Stimulated activated CD8-positive, alpha-beta memory T cell treated with anti-CD3 and anti-CD28 coated beads, Interleukin-2, amount 100 ng/mL, for 1 hour (primary cell): Measurements from ENCODE around the gene CHST11.

ENCODE experiments used
- DNase-seq, 2 donors: peaks; one replicate each; pipeline ENCODE4 v3.0.0-alpha.2; 2020; ENCODE audit warnings: low read depth in 2 of 2

The CHST11 gene

DNA sequence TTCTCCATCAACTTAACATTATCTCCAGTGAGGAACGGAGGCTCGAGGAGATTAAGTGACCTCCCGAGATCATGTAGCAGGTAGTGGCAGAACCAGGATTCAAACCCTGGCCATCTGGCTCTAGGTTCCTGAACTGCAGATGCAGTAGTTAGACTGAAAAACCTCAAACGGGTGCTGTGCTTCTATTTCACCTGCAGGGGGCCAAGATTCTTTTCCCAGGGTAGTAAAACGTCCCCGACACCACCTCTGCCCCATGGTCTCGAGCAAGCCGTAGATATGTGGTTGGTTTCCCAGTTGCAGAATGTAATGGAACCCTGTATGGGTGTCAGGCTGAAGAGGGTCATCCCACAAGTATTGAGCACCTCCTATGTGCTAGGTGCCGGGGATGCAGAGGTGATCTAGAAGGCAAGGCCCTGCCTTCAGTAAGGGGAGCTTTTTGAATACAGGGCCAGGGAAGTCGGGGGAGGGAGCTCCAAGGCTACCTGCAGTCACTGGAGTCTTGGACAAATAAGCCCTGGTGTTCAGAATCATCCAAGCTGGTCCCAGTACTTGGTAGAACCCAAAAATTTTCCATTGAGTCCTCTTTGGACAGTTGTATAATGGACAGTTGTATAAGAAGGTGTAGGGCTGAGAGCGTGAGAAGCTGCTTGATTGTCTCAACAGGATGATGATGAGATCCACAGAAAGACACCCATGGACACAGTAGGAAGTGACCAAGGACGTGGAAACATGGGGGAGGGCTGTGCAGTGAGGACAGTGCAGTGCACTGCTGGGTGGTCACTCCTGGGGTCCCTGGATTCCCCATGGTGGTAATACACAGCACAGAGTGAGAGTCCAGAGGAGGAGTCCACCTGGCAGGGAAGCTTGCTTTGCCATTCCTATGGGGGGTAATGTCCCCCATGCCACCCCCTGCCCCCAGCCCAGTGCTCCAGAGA is 197.2 kb downstream of the CHST11 start:
- no peak for DNase-seq

DNA sequence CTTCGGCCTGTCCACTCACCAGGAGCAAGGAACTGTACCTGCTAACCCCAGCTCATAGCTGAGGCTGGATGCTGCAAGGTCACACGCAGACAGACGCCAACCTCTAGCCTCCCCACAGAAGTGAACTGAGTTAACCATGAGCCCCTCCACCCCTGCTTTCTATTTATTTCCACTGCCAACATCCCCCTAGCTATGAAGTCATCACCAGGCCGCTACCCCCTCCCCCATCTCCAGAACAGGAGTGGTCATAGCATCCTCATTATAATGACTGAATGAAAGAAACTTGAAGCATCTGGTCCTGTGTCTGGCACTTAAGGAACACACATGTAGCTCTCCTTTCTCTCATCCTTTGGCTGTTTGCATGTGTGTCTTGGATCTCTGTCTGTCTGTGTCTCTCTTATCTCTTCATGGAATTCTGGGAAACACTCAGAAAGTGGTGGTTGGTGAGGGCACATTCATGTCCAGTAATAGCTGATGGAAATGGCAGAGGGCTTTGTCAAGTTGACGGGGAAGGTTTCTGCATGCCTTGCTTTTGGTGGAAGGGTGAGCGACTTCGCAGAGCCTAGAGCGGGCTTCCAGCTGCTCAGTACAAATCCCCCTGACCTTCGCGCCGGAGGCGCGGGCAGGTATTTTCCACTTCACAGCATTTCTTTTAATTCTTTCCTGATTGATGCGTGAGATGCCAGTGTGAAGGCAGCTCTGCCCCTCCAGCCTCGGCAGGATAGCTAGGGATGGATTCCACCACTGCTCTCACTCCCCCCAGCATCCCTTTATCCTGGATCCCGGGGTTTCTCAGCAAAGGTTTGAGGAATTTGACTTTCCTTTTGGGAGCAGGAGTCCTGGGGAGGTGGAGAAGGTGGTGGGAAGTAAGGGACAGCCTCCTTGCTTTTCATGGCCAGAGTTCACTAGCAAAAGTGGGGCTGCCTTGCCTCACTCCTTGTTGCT is 198.2 kb downstream of the CHST11 start:
- DNase-seq, result no peak

DNA sequence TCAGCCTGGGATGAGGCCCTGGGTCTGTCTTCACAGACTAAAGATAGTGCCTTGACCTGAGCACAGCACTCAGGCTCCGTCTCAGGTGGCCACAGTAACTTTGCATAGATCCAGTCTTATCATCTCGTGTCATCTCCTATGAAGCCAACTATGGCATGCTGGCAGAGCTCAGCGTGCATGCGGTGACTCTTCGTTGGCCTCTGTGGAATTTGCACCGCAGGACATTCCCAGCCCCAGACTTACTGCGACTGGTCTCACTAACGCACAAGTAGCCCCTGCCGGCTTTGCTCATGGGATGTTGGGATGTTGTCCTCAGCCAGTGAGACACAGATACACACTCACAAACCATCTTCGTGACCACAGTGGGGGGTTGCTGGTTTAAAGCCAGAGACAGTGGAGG is 199.6 kb downstream of the CHST11 start:
- no peak for DNase-seq

DNA sequence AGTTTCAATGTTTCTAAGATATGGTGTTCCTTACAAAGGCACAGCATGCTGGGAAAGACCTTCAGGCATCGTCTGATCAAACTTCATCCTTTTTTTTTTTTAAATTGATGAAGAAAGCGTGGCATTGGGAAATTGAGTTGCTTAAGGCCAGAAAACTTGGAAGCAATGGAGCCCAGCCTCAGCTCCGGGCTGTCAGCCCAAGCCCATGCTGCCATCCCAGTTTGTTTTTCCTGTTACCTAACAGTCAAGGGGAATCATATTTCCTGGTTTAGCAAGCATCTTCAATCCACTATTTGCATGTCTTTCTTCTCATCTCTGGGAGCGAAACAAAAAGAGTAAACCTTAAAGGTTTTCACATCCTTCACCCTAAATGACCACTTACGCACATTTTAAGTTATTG is 200.2 kb downstream of the CHST11 start:
- DNase-seq, result no peak

DNA sequence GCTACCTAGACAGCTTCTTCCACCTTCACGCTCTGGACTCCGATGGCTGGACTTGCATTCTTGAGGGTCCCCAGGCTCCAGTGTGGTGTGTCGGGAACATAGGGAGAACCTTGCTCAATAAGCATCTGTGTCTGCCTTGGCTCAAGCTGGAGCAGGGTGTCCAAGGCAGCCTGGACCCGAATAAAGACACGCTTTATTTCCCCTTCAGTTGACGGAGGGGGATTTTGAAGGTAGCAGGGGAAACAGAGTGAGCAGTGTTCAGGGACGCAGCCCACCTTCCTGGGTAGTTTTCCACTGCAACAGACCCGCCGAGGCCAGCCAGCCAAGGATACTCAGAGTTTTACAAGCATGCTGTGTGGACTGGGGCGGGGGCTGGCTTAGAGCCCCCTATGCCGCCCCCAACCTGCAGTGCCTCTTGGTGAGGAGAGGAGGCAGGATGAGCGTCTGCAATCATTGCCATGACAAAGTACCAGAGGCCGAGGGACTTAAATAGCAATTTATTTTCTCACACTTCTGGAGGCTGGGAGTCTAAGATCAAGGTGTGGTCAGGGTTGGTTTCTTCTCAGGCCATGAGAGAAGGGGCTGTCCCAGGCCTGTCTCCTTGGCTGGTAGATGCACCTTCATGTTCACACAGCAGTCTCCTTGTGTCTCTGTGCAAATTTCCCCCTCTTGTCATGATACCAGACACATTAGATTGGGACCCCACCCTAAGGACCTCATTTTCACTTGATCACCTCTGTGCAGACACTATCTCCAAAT is 201.2 kb downstream of the CHST11 start:
- DNase-seq, result no peak

DNA sequence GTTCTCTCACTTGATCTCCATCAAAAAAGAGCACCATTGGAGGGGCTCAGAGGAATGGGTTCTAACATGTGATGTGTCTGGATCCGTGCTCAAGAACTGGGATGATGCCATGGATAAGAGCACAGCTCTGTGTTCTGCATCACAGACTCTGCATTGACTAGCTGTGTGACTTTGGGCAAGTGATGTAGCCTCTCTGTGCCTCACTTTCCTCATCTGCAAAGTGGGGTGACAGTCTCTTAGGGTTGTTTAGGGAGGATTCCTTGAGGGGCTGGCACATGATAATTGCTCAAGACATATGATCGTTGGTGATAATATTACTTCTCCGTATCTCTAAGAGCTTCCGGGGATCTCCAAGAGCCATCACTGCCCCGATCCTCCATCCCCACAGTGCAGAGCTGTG is 202.3 kb downstream of the CHST11 start:
- DNase-seq, result no peak

DNA sequence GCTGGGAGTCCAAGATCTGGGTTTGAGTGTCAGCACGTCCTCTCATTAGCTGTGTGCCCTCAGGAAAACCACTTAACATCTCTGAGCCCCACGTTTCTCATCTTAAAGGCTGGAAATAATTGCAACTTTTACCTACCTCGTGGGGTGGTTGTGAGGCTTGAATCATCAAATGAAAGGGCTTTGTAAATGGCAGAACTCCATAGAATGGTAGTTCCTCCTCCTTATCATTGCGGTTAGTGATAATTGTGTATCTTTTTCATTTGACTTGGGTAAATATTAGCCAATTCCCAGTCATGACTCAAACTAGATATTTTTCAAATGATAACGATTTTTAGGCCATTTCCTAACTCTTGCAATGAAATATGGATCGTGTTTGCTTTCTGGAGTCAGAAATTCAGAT is 205.5 kb downstream of the CHST11 start:
- DNase-seq, result no peak

DNA sequence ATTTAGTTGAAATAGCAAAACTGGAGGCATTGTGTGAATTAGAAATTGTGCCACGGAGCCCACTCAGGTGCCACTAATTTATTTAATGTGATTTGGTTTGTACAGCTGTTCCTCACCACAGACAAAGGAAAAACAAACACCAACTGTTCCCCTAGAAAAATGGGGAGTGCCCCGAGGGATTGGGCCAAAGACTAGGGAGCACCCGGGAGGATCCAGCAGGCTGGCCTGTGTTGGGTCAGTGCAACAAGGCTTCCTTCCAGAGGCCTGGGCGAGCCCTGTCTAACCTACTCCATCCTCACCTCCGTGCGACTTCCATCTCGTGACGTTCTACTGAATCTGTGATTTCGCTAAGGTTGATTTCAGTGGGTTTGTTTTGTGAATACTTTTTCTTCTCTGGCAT is 206.2 kb downstream of the CHST11 start:
- DNase-seq, result no peak

DNA sequence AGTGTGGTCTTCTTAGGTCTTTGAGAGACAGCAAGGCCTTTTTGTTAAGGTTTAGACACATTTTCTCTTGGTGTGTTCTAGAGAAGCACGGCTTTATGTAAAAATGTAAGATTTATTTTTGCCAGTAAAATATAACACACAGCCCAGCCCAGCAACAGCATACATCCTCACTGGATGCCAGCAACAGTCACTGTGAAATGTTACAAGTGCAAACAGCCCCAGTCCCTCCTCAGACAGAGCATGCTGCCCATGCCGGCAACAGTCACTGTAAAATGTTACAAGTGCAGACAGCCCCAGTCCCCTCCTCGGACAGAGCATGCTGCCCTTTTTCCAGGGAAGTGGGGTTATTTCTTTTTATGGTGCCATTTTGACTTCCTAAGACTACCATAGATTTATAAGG is 207.6 kb downstream of the CHST11 start:
- DNase-seq, result no peak

DNA sequence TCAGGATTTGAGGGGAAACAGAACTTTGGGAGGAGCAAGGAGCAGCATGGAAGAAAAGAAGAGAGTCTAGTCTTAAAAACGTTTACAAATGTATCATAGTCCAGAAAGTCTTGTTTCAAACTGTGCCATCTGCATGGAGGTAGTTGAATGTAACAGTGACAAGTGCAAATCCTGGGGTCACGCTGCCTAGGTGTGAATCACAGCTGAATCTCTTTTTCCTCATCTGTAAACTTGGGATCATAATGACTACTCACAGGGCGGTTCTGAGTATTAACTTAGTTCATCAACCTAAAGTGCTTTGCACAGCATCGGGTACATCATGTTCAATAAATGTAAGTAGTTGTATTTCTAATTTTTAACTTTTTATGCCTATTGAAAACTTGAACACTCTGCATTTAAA is 208.5 kb downstream of the CHST11 start:
- DNase-seq, result no peak

DNA sequence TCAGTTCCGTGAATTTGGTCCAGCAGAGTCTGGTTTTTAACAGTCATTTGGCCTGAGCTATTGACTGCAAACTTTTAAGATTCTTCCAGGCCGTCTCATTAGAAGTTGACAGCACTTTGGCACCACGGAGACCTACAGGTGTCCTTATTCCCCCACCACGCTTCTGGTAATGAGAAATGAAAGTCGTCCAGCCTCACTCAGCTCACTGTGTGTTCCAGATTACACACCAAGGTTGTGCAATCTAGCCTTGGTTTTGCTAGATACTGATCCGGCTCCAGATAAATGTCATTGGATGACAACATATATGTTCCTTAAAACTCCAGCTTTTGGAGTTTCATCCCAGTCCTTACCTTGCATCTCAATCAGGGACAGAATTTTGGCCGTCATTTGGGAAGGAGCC is 210.4 kb downstream of the CHST11 start:
- no peak for DNase-seq

DNA sequence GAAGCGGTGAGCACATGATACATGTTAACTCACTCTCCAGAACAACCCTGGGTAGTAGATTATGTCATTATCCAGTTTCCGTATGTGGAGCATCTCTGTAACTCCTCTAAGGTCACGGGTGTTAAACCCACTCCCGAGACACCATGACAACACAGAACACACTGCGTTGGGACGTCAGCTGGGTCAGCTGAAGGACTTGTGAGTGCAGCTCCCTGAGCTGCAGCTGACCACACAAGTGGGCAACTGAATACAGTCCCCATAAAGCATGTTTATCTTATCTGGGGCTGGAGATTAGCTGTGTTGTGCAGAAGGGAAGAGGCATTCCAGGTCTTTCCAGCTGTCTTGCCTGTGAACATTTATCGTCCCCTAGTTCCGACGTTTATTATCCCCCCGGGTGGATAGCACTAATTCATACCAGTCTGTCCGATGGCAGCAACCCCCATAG is 211.5 kb downstream of the CHST11 start:
- no peak for DNase-seq

DNA sequence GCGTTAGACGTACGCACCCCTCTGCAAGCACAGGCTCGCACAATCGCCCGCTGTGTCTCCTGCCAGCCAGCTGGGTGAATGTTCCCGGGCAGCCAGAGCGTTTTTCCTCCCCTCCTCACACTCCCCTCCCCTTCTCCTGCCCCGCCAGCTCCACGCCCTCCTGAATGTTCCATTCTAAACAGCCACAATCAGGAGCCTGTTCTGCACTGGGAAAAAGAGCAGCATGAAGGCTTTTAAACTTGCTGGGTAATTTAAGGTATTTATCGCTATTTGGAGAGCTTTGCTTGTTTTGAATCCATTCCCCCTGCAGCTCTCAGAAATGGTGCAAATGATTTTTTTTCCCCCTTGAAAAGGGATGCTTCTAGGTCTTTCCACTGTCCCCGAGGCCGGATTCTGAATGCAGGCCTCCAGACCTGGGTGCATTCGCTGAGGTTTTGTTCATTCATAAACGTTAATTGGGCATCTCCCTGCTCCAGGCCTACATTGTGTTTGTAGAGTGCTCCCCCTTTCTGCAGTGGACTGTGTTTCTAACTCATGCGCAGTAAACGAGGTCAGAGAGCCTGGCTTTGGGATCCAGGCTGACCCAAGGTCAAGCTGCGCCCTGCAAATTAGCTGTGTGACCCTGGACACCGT is 212.5 kb downstream of the CHST11 start:
- no peak for DNase-seq

DNA sequence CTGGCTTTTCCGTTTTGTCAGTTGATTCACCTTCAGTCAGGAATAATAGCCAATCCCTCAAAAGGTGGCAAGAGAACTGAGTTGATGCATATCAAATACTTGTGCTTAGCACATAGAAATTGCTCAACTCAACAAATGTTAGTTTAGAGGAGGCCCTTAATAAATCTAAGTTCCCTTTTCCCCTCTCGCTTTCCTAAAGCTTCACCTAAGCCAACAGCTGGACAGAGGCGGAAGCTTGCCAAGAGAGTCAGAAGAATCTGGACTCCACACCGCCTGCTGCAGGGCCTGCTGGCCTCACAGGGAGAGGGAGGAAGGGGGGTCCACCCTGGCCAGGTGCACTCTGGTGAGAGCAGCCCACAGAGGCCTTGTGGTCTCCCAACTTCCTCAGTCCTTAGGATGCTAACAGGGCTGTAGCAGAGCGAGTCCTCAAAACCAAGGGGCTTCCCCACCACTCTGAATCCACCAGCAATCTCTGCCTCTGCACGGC is 213.1 kb downstream of the CHST11 start:
- no peak for DNase-seq

DNA sequence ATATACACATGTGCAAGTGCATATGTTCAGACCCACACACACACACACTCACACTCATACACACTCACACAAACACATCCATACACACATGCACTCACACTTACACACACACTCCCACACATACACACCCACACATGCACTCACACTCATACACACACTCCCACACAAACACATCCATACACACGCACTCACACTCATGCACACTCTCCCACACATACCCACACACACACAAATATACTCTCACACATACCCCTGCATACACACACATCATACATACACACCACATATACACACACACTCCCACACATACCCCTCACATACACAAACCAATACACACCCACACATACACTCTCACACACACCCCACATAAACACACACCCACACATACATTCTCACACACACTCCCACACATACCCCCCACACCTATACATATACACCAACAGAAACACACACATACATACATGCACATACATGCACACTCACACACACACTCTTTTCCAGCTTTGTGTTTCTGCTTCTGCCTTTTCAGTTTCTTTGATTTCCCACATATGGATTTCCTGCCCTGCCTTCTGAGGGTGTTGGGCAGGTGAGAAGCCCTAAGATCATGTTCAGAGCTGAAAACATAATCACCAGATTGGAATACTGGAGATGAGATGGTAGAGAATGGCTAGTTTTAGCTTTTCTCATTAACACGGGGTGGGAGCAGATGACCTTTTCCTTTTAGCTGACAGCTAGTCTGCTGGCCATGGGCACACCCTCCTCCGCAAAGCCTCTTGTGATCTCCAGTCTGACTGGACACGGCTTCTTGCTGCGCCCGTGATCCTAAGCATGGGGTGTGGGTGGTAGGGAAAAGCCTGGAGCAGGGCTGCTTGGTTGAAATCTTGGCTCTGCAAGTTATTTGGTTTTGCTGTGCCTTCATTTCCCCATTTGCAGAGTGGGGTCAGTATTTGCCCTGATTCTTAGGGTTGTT is 214.0 kb downstream of the CHST11 start:
- no peak for DNase-seq

DNA sequence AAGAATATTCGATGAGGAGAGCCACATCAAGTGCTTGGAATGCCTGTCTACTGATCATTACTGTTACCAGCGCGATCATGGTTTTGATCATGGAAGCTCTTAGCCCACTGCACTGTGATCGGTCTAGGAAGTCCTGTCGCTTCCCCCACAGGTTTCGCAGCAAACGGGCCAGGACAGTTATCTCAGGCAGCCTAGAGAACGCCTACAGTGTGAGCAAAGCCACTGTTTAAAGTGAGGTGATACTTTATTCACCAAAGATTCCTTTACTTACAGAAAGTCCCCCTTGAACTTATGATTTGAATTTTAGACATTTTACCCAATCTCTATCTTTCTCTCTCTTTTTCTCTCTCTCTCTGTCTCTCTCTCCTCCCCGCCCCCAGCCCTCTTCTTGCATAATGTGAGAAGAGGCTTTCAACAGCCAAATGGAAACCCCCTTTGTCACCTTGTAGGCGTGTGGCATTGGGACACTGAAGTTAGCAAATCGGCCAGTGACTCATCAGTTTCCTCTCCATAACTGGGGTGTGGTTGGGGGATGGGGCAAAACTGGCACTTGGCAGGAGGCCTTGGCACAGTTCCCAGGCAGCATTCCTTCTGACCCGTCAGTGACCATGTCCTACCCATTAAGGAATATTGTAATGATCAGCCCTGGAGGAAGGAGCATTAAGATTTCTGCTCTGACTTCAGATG is 214.8 kb downstream of the CHST11 start:
- peak; percentile 47 to 50 for DNase-seq

DNA sequence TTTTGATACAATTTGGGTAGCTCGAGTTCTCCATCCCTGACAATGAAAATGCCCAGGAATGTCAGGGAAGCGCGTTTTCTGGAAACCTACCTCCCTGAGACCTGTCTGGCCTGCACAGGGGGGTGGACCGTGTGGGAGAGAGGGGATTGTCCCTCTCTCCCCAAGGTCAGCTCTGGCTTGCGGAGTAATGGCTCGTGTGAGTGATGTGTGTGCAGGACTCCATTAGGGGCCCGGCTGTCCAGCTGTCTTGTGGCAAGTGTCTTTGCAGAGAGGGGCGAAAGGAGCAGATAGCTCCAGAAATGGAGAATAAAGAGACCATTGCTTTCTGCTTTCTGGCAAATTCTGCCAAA is 215.3 kb downstream of the CHST11 start:
- DNase-seq, result no peak

DNA sequence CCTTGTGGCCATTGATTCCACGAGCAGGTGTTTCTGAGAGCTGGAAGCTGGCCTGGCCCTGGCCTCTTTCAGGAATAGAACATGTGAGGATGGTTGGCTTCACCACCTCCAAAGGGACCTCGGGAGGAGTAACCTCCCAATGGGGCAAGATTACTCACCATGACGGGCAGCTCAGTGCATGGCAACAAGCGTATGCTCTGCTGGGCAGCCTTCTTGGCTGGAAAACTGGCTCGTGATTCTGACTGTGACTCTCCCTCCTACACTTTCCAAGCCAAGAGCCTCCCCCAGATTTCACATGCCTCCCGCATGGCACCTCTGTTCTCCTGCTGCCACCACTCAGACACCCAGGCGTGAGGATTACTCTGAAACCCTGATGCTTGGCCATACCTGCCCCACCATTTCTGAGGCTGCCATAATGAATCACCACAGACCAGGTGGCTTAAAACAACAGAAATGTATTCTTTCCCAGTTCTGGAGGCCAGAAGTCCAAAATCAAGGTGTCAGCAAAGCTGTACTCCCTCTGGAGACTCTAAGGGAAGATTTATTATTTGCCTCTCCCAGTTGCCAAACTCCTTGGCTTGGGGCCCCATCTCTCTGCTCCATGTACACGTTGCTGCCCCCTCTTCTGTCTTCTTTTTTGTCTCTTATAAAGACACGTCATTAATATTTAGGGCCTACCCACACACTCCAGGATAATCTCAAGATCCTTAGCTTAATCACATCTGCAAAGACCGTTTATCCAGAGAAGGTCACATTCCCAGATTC is 215.9 kb downstream of the CHST11 start:
- DNase-seq, result no peak

DNA sequence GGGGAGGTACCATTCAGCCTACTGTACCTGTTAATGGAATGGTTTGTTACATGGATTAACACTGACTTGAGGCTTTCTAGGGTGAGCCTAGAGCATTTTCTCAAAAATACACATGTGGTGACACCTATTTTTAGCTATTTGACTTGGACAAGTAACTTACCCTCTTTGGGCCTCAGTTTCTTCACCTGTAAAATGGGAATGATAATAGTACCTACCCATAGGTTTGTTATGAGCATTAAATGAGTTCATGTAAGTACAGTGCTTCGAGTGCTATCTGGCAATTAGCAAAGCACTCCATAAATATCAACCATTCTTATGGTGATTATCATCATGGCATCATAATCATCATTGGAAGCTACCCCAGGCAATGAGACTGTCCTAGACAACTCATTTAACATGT is 216.5 kb downstream of the CHST11 start:
- no peak for DNase-seq
